ENCODE data around the gene STUB1.

DNA sequence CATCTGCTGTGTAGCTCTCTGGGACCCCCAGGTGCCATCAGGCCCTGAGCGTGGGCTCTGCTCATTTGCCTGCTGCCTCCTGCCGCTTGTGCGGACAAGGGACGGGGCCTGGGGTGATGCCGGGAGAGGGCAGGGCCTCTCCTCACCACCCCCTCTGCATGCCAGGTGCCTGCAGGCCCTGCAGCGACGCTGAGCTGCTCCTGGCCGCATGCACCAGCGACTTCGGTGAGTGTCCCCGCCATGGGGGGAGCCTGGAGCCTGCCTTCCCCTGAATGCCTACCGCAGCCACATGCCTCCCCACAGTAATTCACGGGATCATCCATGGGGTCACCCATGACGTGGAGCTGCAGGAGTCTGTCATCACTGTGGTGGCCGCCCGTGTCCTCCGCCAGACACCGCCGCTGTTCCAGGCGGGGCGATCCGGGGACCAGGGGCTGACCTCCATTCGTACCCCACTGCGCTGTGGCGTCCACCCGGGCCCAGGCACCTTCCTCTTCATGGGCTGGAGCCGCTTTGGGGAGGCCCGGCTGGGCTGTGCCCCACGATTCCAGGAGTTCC is 36.6 kb downstream of the STUB1 start:
- no peak for TF ChIP-seq POLR2AphosphoS5 (IDR thresholded peaks at IDR 0.05; ENCODE audit: low read depth, low read length)
- TF ChIP-seq FOXP2 (optimal IDR thresholded peaks at IDR 0.05; ENCODE audit: borderline replicate concordance, extremely low read depth, extremely low read length, insufficient read depth): no peak
- TF ChIP-seq TAF1 (IDR thresholded peaks at IDR 0.05; ENCODE audit: borderline replicate concordance, insufficient read depth, low read length): no peak
- TF ChIP-seq REST (IDR thresholded peaks at IDR 0.05; ENCODE audit: insufficient read depth in 1 of 2, low read depth in 2 of 2, low read length in 2 of 2): no peak
- no peak for TF ChIP-seq SIN3A (IDR thresholded peaks at IDR 0.05; ENCODE audit: borderline replicate concordance, insufficient read depth, low read length)
